ENCODE results near the gene CYP27C1.

DNA sequence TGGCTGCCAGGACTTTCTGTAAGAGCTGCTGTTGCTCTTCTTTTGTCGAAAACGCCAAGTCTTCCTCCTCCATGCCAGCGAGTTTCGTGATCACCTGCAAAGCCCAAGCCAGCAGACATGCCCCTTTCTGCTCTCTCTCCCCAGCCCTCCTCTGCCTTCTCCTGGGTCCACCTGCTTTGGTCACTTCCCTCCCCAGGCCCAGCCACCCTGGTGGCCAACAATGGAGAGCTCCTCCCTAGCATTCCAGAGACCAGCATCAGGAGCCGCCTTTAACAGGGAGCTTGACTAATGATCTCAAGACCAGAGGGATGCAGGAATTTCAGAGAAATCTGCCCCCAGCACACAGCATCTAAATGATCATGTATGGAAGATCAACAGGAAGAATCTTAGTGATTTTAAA is 39.3 kb upstream of the CYP27C1 start:
- TF ChIP-seq, protein P1, sequence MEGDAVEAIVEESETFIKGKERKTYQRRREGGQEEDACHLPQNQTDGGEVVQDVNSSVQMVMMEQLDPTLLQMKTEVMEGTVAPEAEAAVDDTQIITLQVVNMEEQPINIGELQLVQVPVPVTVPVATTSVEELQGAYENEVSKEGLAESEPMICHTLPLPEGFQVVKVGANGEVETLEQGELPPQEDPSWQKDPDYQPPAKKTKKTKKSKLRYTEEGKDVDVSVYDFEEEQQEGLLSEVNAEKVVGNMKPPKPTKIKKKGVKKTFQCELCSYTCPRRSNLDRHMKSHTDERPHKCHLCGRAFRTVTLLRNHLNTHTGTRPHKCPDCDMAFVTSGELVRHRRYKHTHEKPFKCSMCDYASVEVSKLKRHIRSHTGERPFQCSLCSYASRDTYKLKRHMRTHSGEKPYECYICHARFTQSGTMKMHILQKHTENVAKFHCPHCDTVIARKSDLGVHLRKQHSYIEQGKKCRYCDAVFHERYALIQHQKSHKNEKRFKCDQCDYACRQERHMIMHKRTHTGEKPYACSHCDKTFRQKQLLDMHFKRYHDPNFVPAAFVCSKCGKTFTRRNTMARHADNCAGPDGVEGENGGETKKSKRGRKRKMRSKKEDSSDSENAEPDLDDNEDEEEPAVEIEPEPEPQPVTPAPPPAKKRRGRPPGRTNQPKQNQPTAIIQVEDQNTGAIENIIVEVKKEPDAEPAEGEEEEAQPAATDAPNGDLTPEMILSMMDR (IDR thresholded peaks at IDR 0.05): no peak
- TF ChIP-seq POLR2A (IDR thresholded peaks at IDR 0.05): no peak

All from thyroid gland (tissue), 4 donors.